AG10803 (cell line): ENCODE results near the gene CRAMP1.
"Not testable (repeated sequence)": the region's sequence is repeated elsewhere in the genome, so short reads cannot be mapped to it uniquely, and the experiment has no call there.

Experiments
- DNase-seq: peaks from one replicate; pipeline ENCODE4 v3.0.0; 2010; ENCODE audit warnings: low read depth
- H3K4me3 ChIP-seq: 2 replicates; pipeline ENCODE4 v1.5.1; 2011; ENCODE audit warnings: mild to moderate bottlenecking, low read length, control low read depth
- CTCF ChIP-seq: conservative IDR thresholded peaks from 2 replicates; pipeline ENCODE4 v1.5.1; 2011; ENCODE audit warnings: mild to moderate bottlenecking, low read length, control low read depth, inconsistent platforms

Gene CRAMP1

GRCh38 chr16:1708768-1709180 is 96.6 kb downstream of the CRAMP1 start:
- no peak for TF ChIP-seq CTCF
- no peak for DNase-seq
- no peak overlapping the region for H3K4me3 ChIP-seq

- no peak for DNase-seq
- H3K4me3 ChIP-seq = no peak overlapping the region
- TF ChIP-seq CTCF = no peak
These were observed 97.2 kb downstream of the CRAMP1 start for GRCh38 chr16:1709356-1709755.

GRCh38 chr16:1710811-1711507 is 98.8 kb downstream of the CRAMP1 start:
- no peak overlapping the region for H3K4me3 ChIP-seq
- no peak for TF ChIP-seq CTCF

GRCh38 chr16:1712791-1713261 is 100.7 kb downstream of the CRAMP1 start:
- no peak overlapping the region for H3K4me3 ChIP-seq
- DNase-seq = no peak
- no peak for TF ChIP-seq CTCF

More at GRCh38 chr16:1710811-1711507, 98.8 kb downstream of the CRAMP1 start:
- no peak for DNase-seq

GRCh38 chr16:1713331-1713730 is 101.2 kb downstream of the CRAMP1 start:
- no peak for TF ChIP-seq CTCF
- no peak overlapping the region for H3K4me3 ChIP-seq

GRCh38 chr16:1713933-1714332 is 101.8 kb downstream of the CRAMP1 start:
- no peak for TF ChIP-seq CTCF
- DNase-seq = no peak
- no peak overlapping the region for H3K4me3 ChIP-seq

More at GRCh38 chr16:1713331-1713730, 101.2 kb downstream of the CRAMP1 start:
- no peak for DNase-seq

GRCh38 chr16:1715220-1715619 is 103.1 kb downstream of the CRAMP1 start:
- no peak for DNase-seq
- H3K4me3 ChIP-seq = no peak overlapping the region
- TF ChIP-seq CTCF = no peak

- DNase-seq, H3K4me3 ChIP-seq: not testable (repeated sequence)
These were observed 106.1 kb downstream of the CRAMP1 start for GRCh38 chr16:1718236-1718635.

- H3K4me3 ChIP-seq, DNase-seq: not testable (repeated sequence)
These were observed 107.5 kb downstream of the CRAMP1 start for GRCh38 chr16:1719559-1720229.
